ENCODE data around the gene MRPL19.
"Not testable (repeated sequence)": the region's sequence is repeated elsewhere in the genome, so short reads cannot be mapped to it uniquely, and the experiment has no call there.

MRPL19 gene

GRCh38 chr2:75616933-75617332 lies 29.6 kb upstream of the MRPL19 start:
- DNase-seq = no peak

- peak; percentile 54 for DNase-seq
Measured at GRCh38 chr2:75619956-75620740, 26.4 kb upstream of the MRPL19 start.

- no peak for DNase-seq
Measured at GRCh38 chr2:75621228-75621627, 25.4 kb upstream of the MRPL19 start.

- no peak for DNase-seq
Measured at GRCh38 chr2:75622500-75622899, 24.1 kb upstream of the MRPL19 start.

- no peak for DNase-seq
Measured at GRCh38 chr2:75622929-75623328, 23.7 kb upstream of the MRPL19 start.

GRCh38 chr2:75627902-75628504 lies 18.6 kb upstream of the MRPL19 start:
- DNase-seq = peak; percentile 77

GRCh38 chr2:75632091-75632701 lies 14.4 kb upstream of the MRPL19 start:
- DNase-seq = no peak

- no peak for DNase-seq
Measured at GRCh38 chr2:75632813-75633212, 13.8 kb upstream of the MRPL19 start.

- no peak for DNase-seq
Measured at GRCh38 chr2:75633620-75634019, 13.0 kb upstream of the MRPL19 start.

GRCh38 chr2:75634945-75635344 lies 11.6 kb upstream of the MRPL19 start:
- DNase-seq = no peak

- DNase-seq = no peak
Measured at GRCh38 chr2:75637568-75637967, 9.0 kb upstream of the MRPL19 start.

GRCh38 chr2:75640621-75641121 lies 5.9 kb upstream of the MRPL19 start:
- peak; percentile 79 for DNase-seq

- no peak for DNase-seq
Measured at GRCh38 chr2:75641587-75641986, 5.0 kb upstream of the MRPL19 start.

- DNase-seq = no peak
Measured at GRCh38 chr2:75643980-75644379, 2.6 kb upstream of the MRPL19 start.

GRCh38 chr2:75645643-75646042 lies 940 bp upstream of the MRPL19 start:
- DNase-seq = no peak

GRCh38 chr2:75646090-75646582 lies 447 bp upstream of the MRPL19 start:
- DNase-seq = no peak

- no peak for DNase-seq
Measured at GRCh38 chr2:75647771-75648170, 1.2 kb downstream of the MRPL19 start.

GRCh38 chr2:75654012-75654411 lies 7.4 kb downstream of the MRPL19 start:
- no peak for DNase-seq

GRCh38 chr2:75655861-75656260 lies 9.3 kb downstream of the MRPL19 start:
- no peak for DNase-seq

- DNase-seq = no peak
Measured at GRCh38 chr2:75656563-75656962, 10.0 kb downstream of the MRPL19 start.

GRCh38 chr2:75657798-75658197 lies 11.2 kb downstream of the MRPL19 start:
- DNase-seq = no peak

GRCh38 chr2:75666911-75667310 lies 20.3 kb downstream of the MRPL19 start:
- DNase-seq = no peak

GRCh38 chr2:75667884-75668283 lies 21.3 kb downstream of the MRPL19 start:
- no peak for DNase-seq

GRCh38 chr2:75675423-75675822 lies 28.8 kb downstream of the MRPL19 start:
- DNase-seq = not testable (repeated sequence)
